Effector memory CD8-positive, alpha-beta T cell (primary cell): ENCODE data around the gene DNAH9.

ENCODE experiments used
- ATAC-seq: fragments of 150-1000 bp; cut with Tn5 transposase; replicated peaks from 2 replicates; pipeline ENCODE4 v1.10.0; 2021; ENCODE audit warnings: mild to moderate bottlenecking, moderate library complexity
- DNase-seq, 3 experiments: peaks; one replicate each; pipeline ENCODE4 v3.0.0; 2021
- H3K27ac Mint-ChIP-seq, 2 donors: one replicate each; pipeline ENCODE4 v1.8.0; 2022; ENCODE audit warnings: mild to moderate bottlenecking in 2 of 2, mixed read lengths in 2 of 2, moderate library complexity in 2 of 2
- H3K27me3 Mint-ChIP-seq, 2 donors: one replicate each; pipeline ENCODE4 v1.8.0; 2022; ENCODE audit warnings: mixed read lengths in 2 of 2
- H3K36me3 Mint-ChIP-seq: one replicate; pipeline ENCODE4 v1.8.0; 2022; ENCODE audit warnings: mild to moderate bottlenecking, moderate library complexity, mixed read lengths; ENCODE audit not compliant: insufficient read depth
- H3K4me1 Mint-ChIP-seq, 2 donors: one replicate each; pipeline ENCODE4 v1.8.0; 2022; ENCODE audit warnings: low read depth in 2 of 2, mixed read lengths in 2 of 2
- H3K4me3 Mint-ChIP-seq, 2 donors: one replicate each; pipeline ENCODE4 v1.8.0; 2022; ENCODE audit warnings: mild to moderate bottlenecking in 2 of 2, mixed read lengths in 2 of 2, moderate library complexity in 2 of 2
- H3K9me3 Mint-ChIP-seq, 2 donors: one replicate each; pipeline ENCODE4 v1.8.0; 2022; ENCODE audit warnings: mixed read lengths in 2 of 2

DNAH9 gene

DNA sequence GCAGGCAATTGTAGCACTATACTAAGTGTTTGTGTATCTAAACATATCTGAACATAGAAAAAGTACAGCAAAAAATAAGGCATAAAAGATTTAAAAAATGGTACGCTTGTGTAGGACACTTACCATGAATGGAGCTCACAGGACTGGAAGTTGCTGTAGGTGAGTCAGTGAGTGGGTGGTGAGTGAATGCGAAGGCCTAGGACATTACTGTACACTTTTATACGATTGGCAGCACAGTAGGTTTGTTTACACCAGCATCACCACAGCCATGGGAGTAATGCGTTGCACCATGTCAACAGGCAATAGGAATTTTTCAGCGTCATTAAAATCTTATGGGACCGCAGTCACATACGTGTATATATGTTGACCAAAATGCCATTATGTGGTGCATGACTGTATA lies 45.6 kb downstream of the DNAH9 start:
- Mint-ChIP-seq H3K4me3 (no peak overlapping the region), H3K27me3 (no peaks in the 10 kb centered on the region), H3K9me3 (peaks cover 8 to 18% of the 10 kb centered on the region in 2 donors), H3K27ac (no peak overlapping the region), H3K36me3 (no peaks in the 10 kb centered on the region), H3K4me1 (peaks cover 0 to 1% of the 10 kb centered on the region in 2 donors)
- no peak for ATAC-seq
- no peak for DNase-seq

DNA sequence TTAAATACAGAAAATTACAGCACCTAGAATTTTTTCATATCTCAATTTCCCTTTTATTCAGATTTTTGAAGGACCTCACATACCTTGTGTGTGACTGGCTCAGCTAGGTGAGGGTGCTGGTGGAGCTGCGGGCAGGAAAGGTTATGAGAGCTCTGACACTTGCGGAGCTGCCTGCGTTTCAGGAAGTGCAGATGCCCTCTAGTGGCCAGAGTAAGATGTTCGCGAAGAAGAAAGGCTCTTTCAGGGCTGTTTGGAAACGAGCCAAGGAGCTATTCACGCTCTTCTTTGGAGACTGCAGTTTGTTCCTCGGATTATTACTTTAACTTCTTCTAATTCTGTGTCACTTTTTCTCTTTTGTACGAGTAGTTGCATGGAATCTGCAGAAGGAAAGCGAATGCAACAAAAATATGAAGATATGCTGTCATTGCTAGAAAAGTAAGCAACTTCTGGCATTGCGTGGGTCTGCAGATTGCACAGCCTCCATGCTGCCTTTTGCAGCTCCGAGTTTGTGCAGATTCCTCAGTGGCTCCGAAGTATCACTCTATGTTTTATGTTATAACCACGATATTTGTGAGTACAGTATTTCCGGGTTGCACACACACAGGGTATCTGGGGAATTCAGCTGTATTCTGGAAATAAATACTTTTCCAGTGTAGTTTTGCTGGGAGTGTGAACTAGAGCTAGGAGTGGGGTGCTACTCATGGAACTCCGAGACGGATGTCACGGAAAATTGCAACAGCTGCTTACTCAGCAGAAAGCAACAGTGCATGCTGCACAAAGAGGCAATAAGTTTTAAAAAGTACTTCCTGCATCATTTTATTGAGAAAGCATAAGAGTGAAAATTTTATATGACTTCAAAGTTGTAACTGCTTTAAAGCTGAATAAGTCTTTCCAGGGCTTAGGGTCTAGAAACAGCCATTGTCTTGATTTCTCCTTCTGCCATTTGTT lies 46.3 kb downstream of the DNAH9 start:
- Mint-ChIP-seq H3K27me3 (no peaks in the 10 kb centered on the region), H3K9me3 (peaks cover 8 to 14% of the 10 kb centered on the region in 2 donors), H3K36me3 (no peaks in the 10 kb centered on the region), H3K4me3 (no peak overlapping the region), H3K4me1 (no peaks in the 10 kb centered on the region), H3K27ac (no peak overlapping the region)
- ATAC-seq, result no peak
- no peak for DNase-seq

DNA sequence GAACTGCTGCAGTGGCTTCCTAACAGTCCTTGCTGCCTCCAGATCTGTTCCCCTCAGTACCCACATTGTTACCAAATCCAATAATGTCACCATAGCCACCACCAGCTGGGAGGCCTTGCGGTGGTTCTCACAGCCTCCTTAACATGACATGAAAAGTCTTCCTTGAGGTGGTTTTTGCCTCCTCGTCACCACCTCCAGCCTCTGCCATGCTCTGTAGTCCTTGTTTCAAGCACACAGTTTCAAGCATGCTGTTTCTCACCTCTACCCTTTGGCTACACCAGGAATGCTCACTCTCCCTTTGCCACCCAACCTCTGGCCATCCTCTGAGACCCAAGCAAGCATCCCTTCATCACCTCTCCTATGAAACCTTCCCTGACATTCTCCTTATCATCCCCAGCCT lies 47.2 kb downstream of the DNAH9 start:
- Mint-ChIP-seq H3K4me1 (no peaks in the 10 kb centered on the region), H3K27me3 (no peaks in the 10 kb centered on the region), H3K4me3 (no peak overlapping the region), H3K36me3 (no peaks in the 10 kb centered on the region), H3K9me3 (peaks cover 8 to 14% of the 10 kb centered on the region in 2 donors), H3K27ac (no peak overlapping the region)
- ATAC-seq (no peak), DNase-seq (no peak)

DNA sequence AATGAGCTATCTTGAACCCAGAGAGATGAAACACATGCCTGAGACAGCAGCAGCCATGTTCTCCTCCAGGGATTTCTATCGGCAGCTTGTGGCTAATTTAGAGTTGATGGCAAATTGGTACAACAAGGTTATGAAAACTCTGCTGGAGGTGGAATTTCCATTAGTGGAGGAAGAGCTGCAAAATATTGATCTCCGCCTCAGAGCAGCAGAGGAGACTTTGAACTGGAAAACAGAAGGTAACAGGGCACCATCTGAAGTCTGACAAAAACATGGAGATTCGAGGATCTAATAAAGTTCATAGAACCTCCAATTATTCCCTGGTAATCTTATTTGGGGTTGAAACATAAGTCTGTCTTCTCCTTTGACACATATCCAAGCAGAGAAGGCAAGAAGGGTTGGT lies 52.8 kb downstream of the DNAH9 start:
- Mint-ChIP-seq H3K9me3 (peaks cover 2 to 9% of the 10 kb centered on the region in 2 donors), H3K27me3 (no peaks in the 10 kb centered on the region), H3K4me1 (no peaks in the 10 kb centered on the region), H3K4me3 (no peak overlapping the region), H3K27ac (no peak overlapping the region), H3K36me3 (no peaks in the 10 kb centered on the region)
- DNase-seq, result no peak
- no peak for ATAC-seq

DNA sequence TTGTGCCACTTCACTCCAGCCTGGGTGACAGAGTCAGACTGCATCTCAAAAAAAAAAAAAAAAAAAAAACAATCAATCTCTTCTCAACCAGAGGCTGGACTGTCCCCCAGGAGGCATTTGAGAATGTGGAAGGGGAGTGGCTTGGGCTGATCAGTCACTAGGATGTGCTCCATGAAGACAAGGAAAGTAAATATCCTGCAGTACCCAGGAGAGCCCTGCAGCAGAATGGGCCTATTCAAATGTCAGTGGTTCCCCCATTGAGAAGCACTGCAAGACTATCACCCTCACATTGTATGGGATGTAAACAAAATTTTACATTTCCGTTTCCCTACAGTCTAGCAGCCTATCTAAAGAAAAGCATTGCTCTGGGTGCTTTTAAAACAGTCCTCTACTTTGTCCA lies 70.3 kb downstream of the DNAH9 start:
- Mint-ChIP-seq H3K27me3 (peaks cover 0 to 5% of the 10 kb centered on the region in 2 donors), H3K4me3 (no peak overlapping the region), H3K36me3 (no peaks in the 10 kb centered on the region), H3K9me3 (peaks cover 11 to 27% of the 10 kb centered on the region in 2 donors), H3K4me1 (no peaks in the 10 kb centered on the region), H3K27ac (no peak overlapping the region)
- ATAC-seq (no peak), DNase-seq (no peak)

DNA sequence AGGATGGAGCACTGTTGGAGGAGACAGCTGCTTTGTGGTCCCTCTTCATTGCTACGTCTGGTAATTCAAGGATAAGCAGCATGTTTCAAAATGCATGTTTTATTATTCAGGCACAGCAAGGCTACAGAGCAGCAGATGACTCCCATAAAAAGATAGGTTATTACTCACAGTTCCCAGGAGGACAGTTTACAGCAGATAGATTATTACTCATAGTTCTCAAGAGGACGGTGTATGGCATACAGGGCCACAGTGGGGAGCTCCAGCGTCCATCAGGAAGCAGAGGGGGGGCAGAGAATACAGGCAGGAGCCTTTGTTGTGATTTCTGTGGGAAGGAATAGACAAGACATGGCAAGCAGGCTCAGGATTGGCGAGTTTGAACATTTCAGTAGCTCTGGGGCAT lies 72.9 kb downstream of the DNAH9 start:
- no peaks in the 10 kb centered on the region for H3K27me3 Mint-ChIP-seq
- no peak for ATAC-seq
- H3K4me1 Mint-ChIP-seq, result no peaks in the 10 kb centered on the region
- no peak overlapping the region for H3K27ac Mint-ChIP-seq
- peaks cover 5 to 6% of the 10 kb centered on the region in 2 donors for H3K9me3 Mint-ChIP-seq
- DNase-seq, result no peak
- H3K4me3 Mint-ChIP-seq, result no peak overlapping the region
- no peaks in the 10 kb centered on the region for H3K36me3 Mint-ChIP-seq

DNA sequence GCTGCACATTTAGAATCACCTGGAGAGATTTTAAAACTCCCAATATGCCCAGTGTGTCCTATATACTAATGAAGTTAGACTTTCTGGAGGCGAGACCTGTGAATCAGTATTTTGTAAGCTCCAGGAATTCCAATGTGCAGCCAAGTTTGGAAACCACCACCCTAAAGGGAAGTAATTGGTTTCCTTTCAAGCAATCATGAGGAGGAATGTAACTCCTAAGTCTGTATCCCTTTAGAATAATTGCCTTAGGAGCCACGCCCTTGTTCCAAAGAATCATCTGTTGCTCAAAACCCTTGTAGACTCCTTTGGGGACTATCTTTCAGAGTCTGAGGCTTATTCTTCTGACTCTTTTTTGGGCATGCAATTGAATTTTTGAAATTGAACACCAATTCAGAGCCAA lies 84.4 kb downstream of the DNAH9 start:
- H3K9me3 Mint-ChIP-seq, result peaks cover 7 to 9% of the 10 kb centered on the region in 2 donors
- no peaks in the 10 kb centered on the region for H3K36me3 Mint-ChIP-seq
- no peak overlapping the region for H3K4me3 Mint-ChIP-seq
- no peak overlapping the region for H3K27ac Mint-ChIP-seq
- no peaks in the 10 kb centered on the region for H3K4me1 Mint-ChIP-seq
- ATAC-seq (no peak), DNase-seq (no peak)
- peaks cover 0 to 5% of the 10 kb centered on the region in 2 donors for H3K27me3 Mint-ChIP-seq

DNA sequence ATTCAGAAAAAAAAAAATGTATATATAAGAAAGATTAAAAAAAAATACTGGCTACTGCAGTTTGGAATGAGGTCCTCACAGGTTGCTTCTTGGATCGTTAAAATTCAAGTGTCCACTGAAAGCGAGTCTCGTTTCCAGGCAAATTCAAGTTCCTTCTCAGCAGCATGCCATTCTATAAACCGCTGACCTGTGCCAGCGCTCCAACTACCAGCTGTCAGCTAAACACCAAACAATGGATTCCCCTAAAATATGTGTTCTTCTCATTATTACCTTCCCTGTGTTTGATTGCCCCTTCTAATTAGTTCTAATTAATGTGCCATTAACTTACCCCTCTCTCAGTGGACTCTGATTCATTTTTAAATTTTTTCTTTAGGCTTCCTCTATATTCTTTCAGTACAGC lies 92.4 kb downstream of the DNAH9 start:
- no peak overlapping the region for H3K27ac Mint-ChIP-seq
- H3K4me3 Mint-ChIP-seq, result no peak overlapping the region
- H3K4me1 Mint-ChIP-seq, result no peaks in the 10 kb centered on the region
- no peaks in the 10 kb centered on the region for H3K36me3 Mint-ChIP-seq
- H3K27me3 Mint-ChIP-seq, result no peaks in the 10 kb centered on the region
- DNase-seq (no peak), ATAC-seq (no peak)
- H3K9me3 Mint-ChIP-seq, result peaks cover 0 to 2% of the 10 kb centered on the region in 2 donors

DNA sequence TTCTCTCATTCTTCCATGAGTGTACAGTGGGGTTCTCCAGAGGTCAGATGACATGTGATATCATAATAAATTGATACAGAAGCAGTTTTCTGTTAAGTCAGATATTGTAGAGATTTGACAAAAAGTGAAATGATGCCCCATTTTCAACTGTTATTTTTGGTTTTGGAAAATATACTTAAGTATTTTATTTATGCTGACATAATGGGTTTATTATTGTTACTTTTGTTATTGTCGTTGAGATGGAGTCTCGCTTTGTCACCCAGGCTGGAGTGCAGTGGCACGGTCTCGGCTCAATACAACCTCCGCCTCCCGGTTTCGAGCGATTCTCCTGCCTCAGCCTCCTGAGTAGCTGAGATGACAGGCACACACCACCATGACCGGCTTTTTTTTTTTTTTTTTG lies 94.4 kb downstream of the DNAH9 start:
- H3K27me3 Mint-ChIP-seq, result no peaks in the 10 kb centered on the region

DNA sequence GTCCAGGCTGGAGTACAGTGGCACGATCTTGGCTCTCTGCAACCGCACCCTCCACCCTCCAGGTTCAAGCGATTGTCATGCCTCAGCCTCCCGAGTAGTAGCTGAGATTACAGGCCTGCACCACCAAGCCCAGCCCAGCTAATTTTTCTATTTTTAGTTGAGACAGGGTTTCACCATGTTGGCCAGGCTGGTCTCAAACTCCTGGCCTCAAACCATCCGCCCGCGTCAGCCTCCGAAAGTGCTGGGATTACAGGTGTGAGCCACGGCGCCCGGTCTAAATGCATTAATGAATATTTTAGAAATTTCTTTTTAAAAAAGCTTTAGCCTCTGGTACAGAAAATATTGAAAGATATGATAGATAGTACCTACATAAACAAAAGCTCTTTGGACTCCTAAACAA lies 95.0 kb downstream of the DNAH9 start:
- no peak for DNase-seq
- Mint-ChIP-seq H3K9me3 (peaks cover 0 to 2% of the 10 kb centered on the region in 2 donors), H3K4me1 (no peaks in the 10 kb centered on the region), H3K27me3 (no peaks in the 10 kb centered on the region), H3K4me3 (no peak overlapping the region), H3K27ac (no peak overlapping the region), H3K36me3 (no peaks in the 10 kb centered on the region)
- no peak for ATAC-seq

More for the DNA sequence above, 94.4 kb downstream of the DNAH9 start:
- no peaks in the 10 kb centered on the region for H3K4me1 Mint-ChIP-seq
- DNase-seq (no peak), ATAC-seq (no peak)
- H3K36me3 Mint-ChIP-seq, result no peaks in the 10 kb centered on the region
- H3K9me3 Mint-ChIP-seq, result peaks cover 0 to 2% of the 10 kb centered on the region in 2 donors
- no peak overlapping the region for H3K4me3 Mint-ChIP-seq
- no peak overlapping the region for H3K27ac Mint-ChIP-seq

DNA sequence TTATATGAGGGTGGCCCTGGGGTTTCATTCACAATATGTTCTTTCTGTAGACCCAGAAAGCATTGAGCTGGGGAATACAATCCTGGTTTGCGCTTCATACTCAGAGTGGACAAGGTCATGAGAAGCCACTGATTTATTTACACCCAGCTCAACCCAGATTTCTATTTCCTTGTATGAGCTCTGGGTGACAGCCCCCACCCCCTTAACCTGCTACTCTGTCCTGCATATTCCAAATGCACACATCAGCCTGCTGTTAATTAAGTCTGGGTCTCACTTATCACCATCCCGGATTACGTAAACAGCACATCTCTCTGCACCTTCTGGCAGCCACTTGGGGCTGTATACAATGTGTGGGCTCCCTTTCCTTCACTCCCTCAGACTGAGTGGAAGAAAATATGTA lies 102.4 kb downstream of the DNAH9 start:
- no peak overlapping the region for H3K4me3 Mint-ChIP-seq
- ATAC-seq, result no peak
- H3K27me3 Mint-ChIP-seq, result no peaks in the 10 kb centered on the region

DNA sequence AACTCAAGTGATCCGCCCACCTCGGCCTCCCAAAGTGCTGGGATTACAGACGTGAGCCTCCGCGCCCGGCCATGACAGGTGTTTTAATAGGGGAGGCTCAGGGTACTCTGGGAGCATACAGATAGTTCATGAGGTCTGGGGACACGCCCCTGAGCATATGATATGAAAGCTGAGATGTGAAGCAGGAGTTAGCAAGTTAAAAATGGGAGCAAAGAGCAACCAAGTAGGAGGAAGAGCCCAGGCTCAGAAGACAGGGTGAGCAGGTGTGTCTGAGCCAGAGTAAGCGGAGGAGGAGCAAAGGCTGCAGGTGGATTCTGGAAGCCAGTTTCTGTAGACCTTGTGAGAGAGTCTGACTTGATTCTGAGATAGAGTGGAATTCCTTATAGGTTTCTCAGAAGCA lies 103.6 kb downstream of the DNAH9 start:
- H3K4me3 Mint-ChIP-seq, result no peak overlapping the region
- H3K36me3 Mint-ChIP-seq, result no peaks in the 10 kb centered on the region
- H3K4me1 Mint-ChIP-seq, result no peaks in the 10 kb centered on the region
- H3K27me3 Mint-ChIP-seq, result no peaks in the 10 kb centered on the region
- ATAC-seq (no peak), DNase-seq (no peak)
- peaks cover 3 to 23% of the 10 kb centered on the region in 2 donors for H3K9me3 Mint-ChIP-seq
- no peak overlapping the region for H3K27ac Mint-ChIP-seq

More for the DNA sequence above, 102.4 kb downstream of the DNAH9 start:
- Mint-ChIP-seq H3K36me3 (no peaks in the 10 kb centered on the region), H3K9me3 (peaks cover 3 to 23% of the 10 kb centered on the region in 2 donors), H3K4me1 (no peaks in the 10 kb centered on the region), H3K27ac (no peak overlapping the region)
- DNase-seq, result no peak

DNA sequence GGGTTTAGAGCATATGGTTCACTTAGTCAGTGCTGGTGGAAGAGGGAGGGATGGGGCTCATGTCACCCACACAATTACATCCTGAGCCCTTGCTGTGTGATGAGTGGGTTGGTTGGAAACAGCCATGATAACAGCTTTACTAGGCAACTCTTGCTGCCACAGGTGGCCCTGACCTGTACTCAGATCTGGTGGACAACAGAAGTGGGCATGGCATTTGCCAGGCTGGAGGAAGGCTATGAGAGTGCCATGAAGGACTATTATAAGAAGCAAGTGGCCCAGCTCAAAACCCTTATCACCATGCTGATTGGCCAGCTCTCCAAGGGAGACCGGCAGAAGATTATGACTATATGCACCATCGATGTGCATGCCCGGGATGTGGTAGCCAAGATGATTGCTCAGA lies 105.8 kb downstream of the DNAH9 start:
- peaks cover 3 to 23% of the 10 kb centered on the region in 2 donors for H3K9me3 Mint-ChIP-seq
- no peak overlapping the region for H3K4me3 Mint-ChIP-seq
- no peak overlapping the region for H3K27ac Mint-ChIP-seq
- no peaks in the 10 kb centered on the region for H3K27me3 Mint-ChIP-seq
- H3K36me3 Mint-ChIP-seq, result no peaks in the 10 kb centered on the region
- H3K4me1 Mint-ChIP-seq, result no peaks in the 10 kb centered on the region
- ATAC-seq, result no peak
- DNase-seq, result no peak

DNA sequence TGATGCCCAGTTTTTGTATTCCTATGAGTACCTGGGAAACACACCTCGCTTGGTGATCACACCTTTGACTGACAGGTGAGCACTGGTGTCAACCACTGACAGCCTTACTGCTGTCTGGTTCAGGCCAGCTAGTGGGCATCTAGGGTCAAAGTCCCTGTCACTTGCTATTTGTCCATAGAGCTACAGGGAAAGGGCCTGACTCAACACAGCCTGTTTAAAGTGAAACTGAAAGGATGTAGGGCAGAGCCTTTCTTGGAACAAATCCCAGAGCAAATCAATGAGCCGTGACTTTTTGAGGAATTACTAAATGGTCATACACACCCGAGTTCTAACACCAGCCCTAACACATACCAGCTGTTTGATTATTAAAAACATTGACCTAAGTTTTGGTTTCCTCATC lies 106.8 kb downstream of the DNAH9 start:
- DNase-seq (no peak), ATAC-seq (no peak)
- Mint-ChIP-seq H3K4me3 (no peak overlapping the region), H3K27me3 (no peaks in the 10 kb centered on the region), H3K36me3 (no peaks in the 10 kb centered on the region), H3K4me1 (no peaks in the 10 kb centered on the region), H3K27ac (no peak overlapping the region), H3K9me3 (peaks cover 2 to 16% of the 10 kb centered on the region in 2 donors)
